CD4-positive, alpha-beta T cell treated with Interleukin-21 for 1 hour (primary cell): ENCODE measurements around the gene CFAP52.
"Not testable (repeated sequence)": the region's sequence is repeated elsewhere in the genome, so short reads cannot be mapped to it uniquely, and the experiment has no call there.

Source experiments
- DNase-seq: peaks from one replicate; pipeline ENCODE4 v3.0.0-alpha.2; 2020

The CFAP52 gene

DNA sequence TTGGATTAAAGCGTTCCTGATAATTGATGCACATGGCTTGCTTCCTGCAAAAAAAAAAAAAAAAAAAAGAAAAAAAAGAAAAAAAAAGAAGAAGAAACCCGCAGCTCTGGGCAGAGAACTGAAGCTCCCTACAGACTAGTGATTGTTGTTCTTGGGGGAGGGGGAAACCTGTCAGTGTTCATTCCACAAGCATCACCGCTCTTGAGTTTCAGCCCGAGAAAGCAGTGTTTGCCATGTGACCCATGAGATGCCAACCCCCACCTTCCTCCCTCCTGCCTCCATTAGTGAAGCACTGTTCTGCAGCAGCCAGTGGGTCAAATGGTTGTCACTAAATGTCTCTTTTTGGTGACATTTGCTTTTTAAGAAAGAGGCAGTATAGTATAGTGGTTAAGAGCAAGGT is 70.6 kb downstream of the CFAP52 start:
- no peak for DNase-seq

DNA sequence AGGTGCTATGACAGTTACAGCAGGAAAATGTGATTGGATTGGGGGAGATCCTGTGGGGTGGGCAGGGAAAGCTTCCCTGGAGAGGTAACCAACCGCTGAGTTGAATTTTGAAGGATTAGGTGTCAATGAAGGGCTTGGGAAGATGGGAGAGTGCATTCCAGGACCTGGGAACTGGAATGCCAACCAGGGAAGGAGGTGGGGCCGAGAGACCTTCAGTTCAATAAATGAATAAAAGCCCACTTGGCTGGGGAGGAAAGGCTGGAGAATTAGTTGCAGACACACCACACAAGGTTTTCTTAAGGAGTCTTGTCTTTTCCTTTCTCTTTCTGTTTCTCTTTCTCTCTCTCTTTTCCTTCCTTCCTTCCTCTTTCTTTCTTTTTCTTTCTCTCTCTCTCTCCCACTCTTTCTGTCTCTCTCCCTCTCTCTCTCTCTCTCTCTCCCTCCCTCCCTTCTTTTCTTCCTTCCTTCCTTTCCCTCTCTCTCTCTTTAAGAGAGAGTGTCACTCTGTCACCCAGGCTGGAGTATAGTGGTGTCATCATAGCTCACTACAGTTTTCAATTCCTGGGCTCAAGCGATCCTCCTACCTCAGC is 72.2 kb downstream of the CFAP52 start:
- DNase-seq: no peak

DNA sequence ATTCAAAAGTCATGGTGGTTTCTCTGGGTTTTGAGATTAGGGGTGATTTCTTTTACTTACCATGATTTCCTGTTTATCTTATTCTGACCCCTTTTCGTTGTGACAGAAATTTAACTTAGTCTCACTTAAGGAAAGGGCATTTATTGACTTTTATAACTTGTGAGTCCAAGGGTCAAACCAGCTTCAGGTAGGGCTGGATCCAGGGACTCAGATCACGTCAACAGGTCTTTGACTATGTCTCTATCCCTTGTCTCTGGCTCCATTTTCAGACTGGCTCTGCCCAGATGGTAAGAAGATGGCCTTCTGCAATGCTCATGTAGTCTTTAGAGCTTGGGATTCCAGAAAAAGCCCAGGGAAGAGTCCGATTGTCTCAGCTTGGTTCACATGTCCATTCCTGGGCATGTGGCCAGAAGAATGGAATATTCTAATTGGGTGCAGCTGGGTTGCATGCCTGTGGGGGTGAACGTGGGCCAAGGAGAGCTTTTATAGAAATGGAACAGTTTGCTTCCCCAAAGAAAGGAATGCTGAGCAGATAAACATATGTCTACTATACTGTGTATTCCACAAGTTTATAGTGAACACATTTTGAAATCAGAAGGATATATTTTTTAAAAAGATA is 82.3 kb downstream of the CFAP52 start:
- DNase-seq: no peak

DNA sequence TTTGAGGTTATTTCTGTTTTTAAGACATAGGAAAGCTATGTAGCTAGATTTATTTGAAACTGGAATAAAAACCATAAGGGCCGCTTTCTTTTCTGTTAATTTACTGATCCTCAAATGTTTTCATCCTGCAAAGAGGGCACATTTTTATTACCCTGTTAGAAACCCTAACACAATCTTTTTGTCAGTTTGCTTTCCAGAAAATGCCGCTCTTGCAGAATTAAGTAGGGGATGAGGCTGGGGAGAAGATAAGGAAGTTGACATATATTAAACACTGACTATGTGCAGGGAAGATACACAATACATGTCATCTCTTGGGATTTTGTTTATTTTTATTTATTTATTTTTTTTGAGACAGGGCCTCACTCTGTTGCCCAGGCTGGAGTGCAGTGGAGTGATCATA is 84.6 kb downstream of the CFAP52 start:
- no peak for DNase-seq

DNA sequence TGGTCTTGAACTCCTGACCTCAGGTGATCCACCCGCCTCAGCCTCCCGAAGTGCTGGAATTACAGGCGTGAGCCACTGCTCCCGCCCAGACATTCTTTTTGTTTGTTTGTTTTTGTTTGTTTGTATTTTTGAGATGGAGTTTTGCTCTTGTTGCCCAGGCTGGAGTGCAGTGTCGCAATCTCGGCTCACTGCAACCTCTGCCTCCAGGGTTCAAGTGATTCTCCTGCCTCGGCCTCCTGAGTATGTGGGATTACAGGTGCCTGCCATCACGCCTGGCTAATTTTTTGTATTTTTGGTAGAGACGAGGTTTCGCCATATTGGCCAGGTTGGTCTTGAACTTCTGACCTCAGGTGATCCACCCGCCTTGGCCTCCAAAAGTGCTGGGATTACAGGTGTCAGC is 87.1 kb downstream of the CFAP52 start:
- not testable (repeated sequence) for DNase-seq

DNA sequence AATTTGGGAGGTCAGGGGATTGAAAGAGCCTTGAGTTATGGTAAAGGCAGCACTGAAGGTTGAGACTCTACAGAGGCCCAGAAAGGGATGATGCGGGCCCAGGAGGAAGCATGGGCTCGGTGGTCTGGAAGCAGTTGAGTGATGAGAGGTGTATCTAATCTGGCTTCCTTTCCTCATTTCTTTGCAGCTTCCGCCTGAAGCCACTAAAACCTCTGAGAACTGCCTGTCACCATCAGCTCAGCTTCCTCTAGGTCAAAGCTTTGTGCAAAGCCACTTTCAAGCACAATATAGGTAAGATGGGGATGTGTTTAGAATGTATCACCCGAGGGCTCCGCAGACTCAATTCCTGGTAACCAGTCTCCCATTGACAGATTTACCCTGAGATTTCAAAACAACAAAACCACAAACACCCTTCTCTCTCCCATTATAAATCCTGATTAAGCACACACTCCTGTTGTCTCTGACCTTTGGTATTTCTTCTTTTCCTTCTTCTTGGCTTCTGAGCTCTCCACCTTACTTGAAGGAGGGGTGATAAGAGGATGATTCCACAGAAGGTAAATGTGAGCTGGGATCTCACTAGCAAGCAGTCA is 90.1 kb downstream of the CFAP52 start:
- no peak for DNase-seq

DNA sequence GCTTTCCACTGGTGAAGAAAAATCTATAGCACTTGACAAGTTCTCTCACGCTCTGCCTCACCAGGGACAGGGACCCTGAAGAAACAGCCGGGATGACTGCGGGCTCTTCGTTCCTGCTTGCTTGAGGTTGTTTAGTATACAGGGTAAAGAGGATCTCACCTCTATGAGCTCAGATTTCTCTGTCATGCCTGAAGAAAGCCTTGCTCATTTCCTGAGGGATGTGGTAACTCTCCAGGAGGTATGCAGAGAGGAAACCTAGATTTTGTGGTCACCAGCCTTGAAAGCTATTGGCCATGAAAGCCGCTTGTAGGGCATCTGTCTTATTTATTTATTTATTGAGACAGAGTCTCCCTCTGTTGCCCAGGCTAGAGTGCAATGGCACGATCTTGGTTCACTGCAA is 92.1 kb downstream of the CFAP52 start:
- no peak for DNase-seq

DNA sequence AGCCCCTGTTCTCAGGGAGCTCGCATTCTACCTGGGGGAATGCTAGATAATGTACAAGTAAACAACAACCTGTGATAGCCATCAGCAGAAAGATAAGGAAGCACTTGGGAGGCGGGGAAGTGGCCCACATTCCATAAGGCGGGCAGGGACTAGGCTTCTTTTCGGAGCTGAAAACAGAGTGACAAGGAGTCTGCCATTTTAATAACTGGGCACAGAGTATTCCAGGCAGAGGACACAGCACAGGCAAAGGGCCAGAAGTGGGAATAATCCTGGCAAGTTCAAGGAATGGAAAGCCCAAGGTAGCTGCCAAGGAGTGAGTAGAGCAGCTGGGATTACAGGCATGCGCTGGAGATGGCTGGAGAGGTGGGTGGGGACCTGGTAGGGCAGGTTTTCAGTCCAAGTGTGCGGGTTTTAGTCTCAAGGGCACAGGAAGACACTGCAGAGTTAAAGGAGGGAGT is 93.1 kb downstream of the CFAP52 start:
- no peak for DNase-seq

DNA sequence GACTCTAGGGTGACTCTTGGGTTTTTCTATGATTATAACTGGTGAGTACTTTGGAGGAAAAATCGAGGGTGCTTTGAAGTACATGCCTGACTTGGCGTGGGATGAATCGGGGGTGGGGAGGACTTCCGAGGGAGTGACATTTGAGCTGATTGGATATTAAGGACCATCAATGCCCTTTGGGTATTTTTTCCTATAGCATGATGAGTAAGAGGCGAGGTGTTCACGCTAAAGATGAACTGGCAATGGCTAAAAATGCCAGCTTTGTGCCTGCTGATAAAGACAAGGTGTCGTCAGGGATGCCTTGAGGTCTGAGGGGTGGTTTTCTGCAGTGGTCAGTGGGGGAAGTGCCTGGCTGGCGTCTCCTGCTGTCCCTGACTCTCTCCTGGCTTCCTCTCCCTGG is 94.2 kb downstream of the CFAP52 start:
- no peak for DNase-seq

DNA sequence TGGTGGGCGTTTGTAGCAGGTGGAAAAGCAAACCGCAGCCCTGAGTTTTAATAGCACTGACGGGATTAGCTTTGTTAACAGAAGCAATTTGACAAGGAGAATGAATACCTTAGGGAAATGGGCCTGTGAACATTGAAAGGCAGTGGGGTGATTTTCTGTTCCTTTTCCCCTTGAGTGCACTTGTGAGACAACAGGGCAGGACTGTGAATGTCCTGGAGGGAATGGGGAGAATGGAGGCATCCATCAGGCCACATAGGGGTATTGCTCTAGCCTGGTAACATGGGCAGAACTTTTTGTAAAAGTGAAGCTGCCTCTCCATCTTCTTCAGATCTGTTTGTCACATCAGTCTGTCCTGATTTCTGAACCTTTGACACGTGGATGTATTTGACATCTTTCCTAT is 95.1 kb downstream of the CFAP52 start:
- no peak for DNase-seq

DNA sequence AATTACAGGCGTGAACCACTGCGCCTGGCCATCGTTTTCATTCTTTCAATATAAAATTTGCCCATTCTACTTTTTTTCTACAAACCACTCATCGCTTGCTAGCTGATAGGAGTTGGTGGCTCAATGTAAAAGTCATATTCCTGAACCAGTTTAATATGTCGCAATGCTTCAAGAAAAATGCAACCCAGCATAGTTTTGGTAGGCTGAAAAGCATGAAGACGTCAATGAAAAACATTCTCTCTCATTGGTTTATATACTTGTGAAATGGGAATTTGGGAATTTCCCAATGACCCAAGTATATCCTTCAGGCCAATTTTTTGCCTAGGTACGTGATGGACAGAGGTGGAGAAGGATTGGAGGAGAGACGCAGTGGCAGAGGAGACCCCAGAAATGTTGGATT is 95.8 kb downstream of the CFAP52 start:
- DNase-seq: no peak

DNA sequence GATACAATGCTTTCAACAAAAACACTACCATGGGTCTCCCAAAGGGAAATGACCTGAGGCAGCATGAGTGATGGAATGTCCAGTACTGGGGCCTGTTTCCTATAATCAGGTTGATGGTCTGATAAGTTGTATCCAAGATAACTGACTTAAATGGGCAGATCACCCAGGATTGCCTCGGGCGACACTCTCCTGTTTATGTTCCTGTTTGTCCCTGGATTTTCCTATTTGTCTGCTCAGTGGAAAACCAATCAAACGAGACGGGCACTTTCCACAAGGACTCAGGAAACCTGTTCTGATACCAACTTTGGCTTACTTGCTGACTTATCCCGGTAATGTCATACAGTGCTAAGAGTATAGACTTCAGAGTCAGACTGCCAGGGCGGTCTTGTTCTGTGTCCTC is 96.2 kb downstream of the CFAP52 start:
- no peak for DNase-seq

DNA sequence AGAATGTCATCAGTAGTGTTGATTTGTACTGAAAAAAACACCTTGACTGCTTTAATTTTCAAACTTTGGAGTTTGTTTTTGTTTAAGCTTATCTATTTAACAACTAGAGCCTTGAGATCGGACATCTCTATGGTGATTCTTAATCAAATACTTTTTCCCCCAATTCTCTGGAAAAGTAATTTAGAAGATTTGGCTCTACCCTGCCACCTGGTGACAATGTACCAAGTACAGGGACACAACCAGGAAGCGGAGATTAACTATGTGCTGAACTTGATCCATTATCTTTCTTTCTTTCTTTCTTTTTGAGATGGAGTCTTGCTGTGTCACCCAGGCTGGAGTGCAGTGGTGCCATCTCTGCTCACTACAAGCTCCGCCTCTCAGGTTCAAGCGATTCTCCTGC is 99.6 kb downstream of the CFAP52 start:
- no peak for DNase-seq

DNA sequence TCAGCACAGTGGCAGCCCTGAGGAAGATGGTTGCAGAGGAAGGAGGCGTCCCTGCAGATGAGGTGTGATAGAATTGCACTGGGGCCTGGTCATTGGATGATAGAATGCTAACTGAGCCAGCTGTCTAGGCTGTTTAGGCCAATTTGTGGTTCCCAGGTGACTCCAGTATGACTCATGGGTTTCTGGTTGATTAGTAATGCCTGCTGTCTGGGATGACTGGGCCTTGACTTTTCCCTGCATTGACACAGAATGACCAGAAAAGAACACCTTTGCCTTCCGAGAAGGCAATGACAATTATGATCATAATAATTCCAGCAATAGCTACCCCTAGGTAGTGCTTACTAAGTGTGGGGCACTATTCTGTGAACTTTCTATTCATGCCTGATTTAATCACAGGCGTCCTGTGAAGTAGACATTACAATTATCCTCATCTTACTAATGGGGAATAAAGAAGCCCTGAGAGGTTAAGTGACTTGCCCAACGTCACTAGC is 100.4 kb downstream of the CFAP52 start:
- no peak for DNase-seq

DNA sequence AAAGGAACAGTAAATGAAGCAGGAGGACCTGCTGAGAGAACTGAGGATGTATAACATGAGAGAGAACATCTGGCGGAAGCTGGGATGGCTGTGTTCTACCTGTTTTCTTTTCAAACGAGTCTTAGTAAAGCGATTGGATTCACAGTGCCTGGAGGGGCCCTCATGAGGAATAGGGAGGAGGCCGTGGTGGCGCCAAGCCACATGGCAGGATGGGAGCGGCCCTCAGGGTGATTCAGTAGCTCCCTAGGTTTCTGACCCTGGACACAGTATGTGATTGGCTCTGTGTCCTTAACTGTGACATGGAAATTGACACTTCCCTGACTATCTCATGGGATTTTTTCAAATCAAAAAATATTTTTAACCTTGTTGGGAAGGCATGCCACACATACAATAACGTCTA is 101.0 kb downstream of the CFAP52 start:
- DNase-seq: no peak

DNA sequence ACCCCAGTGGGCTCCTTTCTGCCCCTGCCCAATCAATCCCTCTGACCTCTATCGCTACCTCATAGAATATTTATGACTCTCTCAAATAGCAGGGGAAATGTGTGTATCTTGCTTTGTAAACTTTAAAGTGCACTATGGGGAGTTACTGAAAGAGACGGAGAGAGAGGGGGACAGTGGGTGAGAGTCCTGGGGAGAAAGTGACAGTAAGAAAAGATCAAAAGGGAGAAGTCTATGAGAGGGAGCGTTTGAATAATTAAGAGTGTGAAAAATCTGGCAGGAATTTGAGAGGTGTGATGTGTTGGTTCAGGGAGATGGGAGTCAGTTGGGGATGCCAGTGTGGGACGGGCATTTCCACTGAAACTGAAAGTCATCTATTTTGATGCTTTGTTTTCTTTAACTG is 101.5 kb downstream of the CFAP52 start:
- no peak for DNase-seq

DNA sequence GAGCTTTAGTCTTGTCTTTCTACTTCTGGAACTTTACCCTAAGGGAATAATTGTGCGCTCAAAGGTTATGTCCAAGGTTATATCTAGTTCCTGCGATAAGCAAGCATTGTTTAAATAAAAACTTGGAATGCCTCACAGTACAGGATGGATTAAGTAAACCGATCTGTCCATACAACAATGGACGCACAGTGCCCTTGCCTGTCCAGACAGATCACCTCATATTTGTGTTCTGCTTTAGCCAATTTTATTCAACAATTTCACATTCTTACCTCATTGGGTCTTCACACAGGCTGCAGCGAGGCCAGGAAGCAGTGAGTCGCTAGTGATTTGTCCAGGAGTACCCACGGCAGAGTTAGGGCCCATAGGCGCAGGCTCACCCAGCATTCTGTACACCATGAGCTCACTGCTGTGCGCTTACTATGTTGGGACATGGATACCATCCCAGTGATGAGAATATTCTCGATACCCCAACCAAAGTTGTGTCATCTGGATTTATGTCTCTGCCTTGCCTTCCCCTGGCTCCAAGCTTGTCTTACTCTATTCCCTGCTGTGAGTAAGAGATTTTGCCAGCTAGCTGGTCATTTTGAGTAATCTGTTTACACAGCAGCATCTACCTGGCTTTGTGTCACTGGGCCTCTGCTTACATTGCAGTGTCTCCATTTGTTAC is 108.6 kb downstream of the CFAP52 start:
- DNase-seq: no peak
